Upper lobe of right lung (tissue), 1 donor: Measurements from ENCODE around the gene MRPL57. TPM values are rescaled to one million over a fixed set of nuclear protein-coding genes. Genes with fewer than 3 reads are reported as not detected.
"Not testable (repeated sequence)": the region's sequence is repeated elsewhere in the genome, so short reads cannot be mapped to it uniquely, and the experiment has no call there.

Experiments used
- ATAC-seq: fragments of 200-7000 bp; cut with Tn5 transposase; one replicate; pipeline ENCODE4 v1.9.1; 2020; ENCODE audit warnings: mild to moderate bottlenecking, moderate library complexity
- DNase-seq: peaks from one replicate; pipeline ENCODE4 v3.0.0-alpha.2; 2020
- H3K27ac ChIP-seq: fragments of 200-600 bp; one replicate; pipeline ENCODE4 v1.8.0; 2022
- H3K27me3 ChIP-seq: fragments of 200-600 bp; one replicate; pipeline ENCODE4 v1.8.0; 2022; ENCODE audit warnings: mild to moderate bottlenecking
- H3K36me3 ChIP-seq: fragments of 200-600 bp; one replicate; pipeline ENCODE4 v1.8.0; 2022
- H3K4me1 ChIP-seq: fragments of 200-600 bp; one replicate; pipeline ENCODE4 v1.8.0; 2022
- H3K4me3 ChIP-seq: fragments of 200-600 bp; one replicate; pipeline ENCODE4 v1.8.0; 2022; ENCODE audit warnings: mild to moderate bottlenecking
- H3K9me3 ChIP-seq: fragments of 200-600 bp; one replicate; pipeline ENCODE4 v1.8.0; 2022
- CTCF ChIP-seq: fragments of 200-600 bp; IDR thresholded peaks from one replicate; pipeline ENCODE4 v1.8.0; 2022; ENCODE audit warnings: antibody characterized with exemption
- intact Hi-C: fragments of 100-400 bp; cut with DNase I; formaldehyde crosslinking; loops from one replicate; pipeline ENCODE4 v1.11.0; 2022
- total RNA-seq: library from RNA; stranded (reverse); fragmentation: NEBNext Ultra II Directional; extraction: Animal tissue kit (Norgen Biotek cat#: 25700); gene quantifications from one replicate; pipeline ENCODE4 v1.2.1, GENCODE V29; 2021
- donor health status: DM: no; HTN: yes; CAD: no; lungs with severe emphysema.

Gene MRPL57
- total RNA-seq, 1 donor from 2014 or later: 19.4 TPM

GRCh38 chr13:21175656-21176214 lies 723 bp upstream of the MRPL57 start:
- no peaks in the 10 kb centered on the region for H3K36me3 ChIP-seq
- H3K27ac ChIP-seq: peak overlapping the region; percentile 97
- no peaks in the 10 kb centered on the region for H3K9me3 ChIP-seq
- no peak for DNase-seq
- intact Hi-C loops: no loop called here
- no peaks in the 10 kb centered on the region for H3K27me3 ChIP-seq
- no peak for TF ChIP-seq CTCF
- ATAC-seq: no peak
- H3K4me1 ChIP-seq: peaks cover 19% of the 10 kb centered on the region
- peak overlapping the region; percentile 94 for H3K4me3 ChIP-seq

GRCh38 chr13:21176982-21177284 lies 475 bp downstream of the MRPL57 start:
- intact Hi-C loops: no loop called here

GRCh38 chr13:21181671-21182070 lies 5.2 kb downstream of the MRPL57 start:
- Histone ChIP-seq H3K27me3 (no peaks in the 10 kb centered on the region), H3K4me1 (peaks cover 15% of the 10 kb centered on the region), H3K9me3 (no peaks in the 10 kb centered on the region), H3K36me3 (no peaks in the 10 kb centered on the region), H3K4me3 (no peak overlapping the region), H3K27ac (no peak overlapping the region)
- intact Hi-C loops: no loop called here
- ATAC-seq (no peak), DNase-seq (no peak)
- TF ChIP-seq CTCF: no peak

More at GRCh38 chr13:21176982-21177284, 475 bp downstream of the MRPL57 start:
- ATAC-seq (peak; percentile 58), DNase-seq (no peak)
- Histone ChIP-seq H3K27ac (peak overlapping the region; percentile 97), H3K9me3 (no peaks in the 10 kb centered on the region), H3K4me3 (peak overlapping the region; percentile 94), H3K36me3 (no peaks in the 10 kb centered on the region), H3K4me1 (peaks cover 19% of the 10 kb centered on the region), H3K27me3 (no peaks in the 10 kb centered on the region)
- no peak for TF ChIP-seq CTCF

DNA sequence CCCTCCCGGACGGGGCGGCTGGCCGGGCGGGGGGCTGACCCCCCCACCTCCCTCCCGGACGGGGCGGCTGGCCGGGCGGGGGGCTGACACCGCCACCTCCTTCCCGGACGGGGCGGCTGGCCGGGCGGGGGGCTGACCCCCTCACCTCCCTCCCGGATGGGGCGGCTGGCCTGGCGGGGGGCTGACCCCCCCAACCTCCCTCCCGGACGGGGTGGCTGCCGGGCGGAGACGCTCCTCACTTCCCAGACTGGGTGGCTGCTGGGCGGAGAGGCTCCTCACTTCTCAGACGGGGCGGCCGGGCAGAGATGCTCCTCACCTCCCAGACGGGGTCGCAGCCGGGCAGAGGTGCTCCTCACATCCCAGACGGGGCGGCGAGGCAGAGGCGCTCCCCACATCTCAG lies 10.0 kb downstream of the MRPL57 start:
- intact Hi-C loops, H3K9me3 ChIP-seq: not testable (repeated sequence)

DNA sequence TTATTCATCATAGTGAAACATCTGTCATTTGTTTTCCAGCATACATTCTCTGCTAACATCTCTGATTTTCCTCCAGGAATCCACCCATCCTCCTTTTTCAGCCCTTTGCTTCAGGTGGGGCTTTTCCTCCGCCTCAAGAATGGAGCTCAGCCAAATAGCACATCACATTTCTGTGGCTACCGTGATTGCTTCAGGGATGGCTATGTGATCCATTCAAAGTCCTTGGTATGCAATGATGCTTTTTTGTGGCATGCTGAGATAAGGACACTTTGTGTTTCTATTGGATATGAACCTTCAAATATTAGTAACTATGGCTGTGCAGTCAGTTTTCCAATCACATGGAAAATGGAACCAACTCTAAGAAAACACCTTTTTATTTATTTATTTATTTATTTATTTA lies 18.3 kb downstream of the MRPL57 start:
- intact Hi-C loops, H3K4me1 ChIP-seq, ATAC-seq, H3K36me3 ChIP-seq, H3K27ac ChIP-seq, DNase-seq, H3K9me3 ChIP-seq, H3K27me3 ChIP-seq, H3K4me3 ChIP-seq: not testable (repeated sequence)

More for the DNA sequence above, 10.0 kb downstream of the MRPL57 start:
- not testable (repeated sequence) for DNase-seq, H3K27ac ChIP-seq, H3K4me1 ChIP-seq, H3K36me3 ChIP-seq, H3K4me3 ChIP-seq, H3K27me3 ChIP-seq, ATAC-seq

DNA sequence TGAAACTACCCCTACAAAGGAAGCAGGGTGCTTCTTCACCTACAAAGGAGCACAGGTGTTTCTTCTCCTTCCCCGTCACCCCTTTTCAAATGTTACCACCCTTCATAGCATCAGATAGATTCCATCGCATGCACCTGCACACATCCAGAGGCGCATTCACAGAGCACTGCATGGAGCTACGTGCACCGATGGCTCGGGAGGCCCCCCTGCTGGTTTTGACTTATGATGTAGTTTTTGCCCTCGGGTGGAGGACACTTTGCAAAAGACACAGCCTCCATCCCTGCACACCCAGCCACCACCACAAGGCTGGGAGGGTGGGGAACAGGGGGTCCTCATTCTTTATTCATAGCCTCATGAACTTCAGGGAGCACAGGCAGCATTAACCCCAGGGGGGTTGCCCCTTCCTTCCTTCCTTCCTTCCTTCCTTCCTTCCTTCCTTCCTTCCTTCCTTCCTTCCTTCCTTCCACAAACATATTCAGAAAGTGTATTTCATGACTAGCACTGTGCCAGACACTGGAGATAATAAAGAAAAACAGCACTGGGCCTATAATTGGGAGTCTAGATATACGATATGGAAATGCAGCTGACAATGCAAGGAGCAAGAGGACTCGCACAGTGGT lies 21.3 kb downstream of the MRPL57 start:
- H3K27me3 ChIP-seq, H3K36me3 ChIP-seq, H3K4me3 ChIP-seq, ATAC-seq, DNase-seq, H3K9me3 ChIP-seq, intact Hi-C loops, H3K4me1 ChIP-seq, H3K27ac ChIP-seq: not testable (repeated sequence)

GRCh38 chr13:21198391-21198790 lies 21.9 kb downstream of the MRPL57 start:
- DNase-seq, H3K9me3 ChIP-seq, ATAC-seq, H3K27me3 ChIP-seq, H3K4me1 ChIP-seq, H3K36me3 ChIP-seq, H3K27ac ChIP-seq, intact Hi-C loops, H3K4me3 ChIP-seq: not testable (repeated sequence)

GRCh38 chr13:21201456-21202190 lies 25.2 kb downstream of the MRPL57 start:
- intact Hi-C loops, ATAC-seq: not testable (repeated sequence)

More at GRCh38 chr13:21201456-21202190, 25.2 kb downstream of the MRPL57 start:
- not testable (repeated sequence) for H3K36me3 ChIP-seq, H3K9me3 ChIP-seq, H3K4me3 ChIP-seq, DNase-seq, H3K27ac ChIP-seq, H3K4me1 ChIP-seq, H3K27me3 ChIP-seq
